ENCODE measurements around the gene NAA40.

DNA sequence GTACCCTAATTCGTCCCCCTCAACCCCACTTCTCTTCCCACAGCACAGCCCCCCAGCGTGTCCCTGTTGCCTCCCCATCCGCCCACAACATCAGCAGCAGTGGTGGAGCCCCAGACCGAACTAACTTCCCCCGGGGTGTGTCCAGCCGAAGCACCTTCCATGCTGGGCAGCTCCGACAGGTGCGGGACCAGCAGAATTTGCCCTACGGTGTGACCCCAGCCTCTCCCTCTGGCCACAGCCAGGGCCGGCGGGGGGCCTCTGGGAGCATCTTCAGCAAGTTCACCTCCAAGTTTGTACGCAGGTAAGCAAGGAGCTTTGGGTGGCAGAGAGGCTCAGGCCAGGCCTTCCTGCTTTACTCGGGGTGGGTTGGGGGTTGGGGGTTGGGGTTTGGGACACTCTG lies 34.1 kb upstream of the NAA40 start:
- TF ChIP-seq SUZ12 (IDR thresholded peaks at IDR 0.05) (no peak), ELF4 (IDR thresholded peaks at IDR 0.05) (no peak), L3MBTL2 (conservative IDR thresholded peaks at IDR 0.05) (no peak), CTBP1 (IDR thresholded peaks at IDR 0.05; ENCODE audit: borderline replicate concordance) (no peak), BHLHE40 (IDR thresholded peaks at IDR 0.05; ENCODE audit: borderline replicate concordance) (no peak), TARDBP (IDR thresholded peaks at IDR 0.05) (no peak), FOXM1 (IDR thresholded peaks at IDR 0.05; ENCODE audit: borderline replicate concordance) (no peak)

Data from HEK293T (cell line).